Natural killer cell treated with Interleukin-12 subunit alpha and Interleukin-12 subunit beta and Interleukin-15 and Interleukin-18, amount 100 ng/mL, for 72 hours (primary cell): Measurements from ENCODE around the gene ZSCAN2. TPM values are rescaled to one million over a fixed set of nuclear protein-coding genes. Genes with fewer than 3 reads are reported as not detected.
"Not testable (repeated sequence)": the region's sequence is repeated elsewhere in the genome, so short reads cannot be mapped to it uniquely, and the experiment has no call there.

ENCODE experiments used
- ATAC-seq, 2 donors: fragments of 150-1000 bp; cut with Tn5 transposase in 1 of 2; sonication (Bioruptor Pico), chemical (Tn5 transposase) in 1 of 2; 2 replicates each; pipeline ENCODE4 v1.10.0; 2021
- DNase-seq: peaks from one replicate; pipeline ENCODE4 v3.0.0; 2022; ENCODE audit warnings: low spot score
- H3K27ac Mint-ChIP-seq, 2 donors: 1 replicate in 1 of 2; 2 replicates in 1 of 2; pipeline ENCODE4 v1.8.0; 2022; ENCODE audit warnings: mixed read lengths in 2 of 2, mild to moderate bottlenecking in 1 of 2, moderate library complexity in 1 of 2
- H3K27me3 Mint-ChIP-seq, 2 donors: 1 replicate in 1 of 2; 2 replicates in 1 of 2; pipeline ENCODE4 v1.8.0; 2022; ENCODE audit warnings: mixed read lengths in 2 of 2
- H3K36me3 Mint-ChIP-seq: one replicate; pipeline ENCODE4 v1.8.0; 2022; ENCODE audit warnings: mixed read lengths
- H3K4me1 Mint-ChIP-seq, 2 donors: 1 replicate in 1 of 2; 2 replicates in 1 of 2; pipeline ENCODE4 v1.8.0; 2022; ENCODE audit warnings: low read depth in 2 of 2, mixed read lengths in 2 of 2, mild to moderate bottlenecking in 1 of 2
- H3K4me3 Mint-ChIP-seq: one replicate; pipeline ENCODE4 v1.8.0; 2022; ENCODE audit warnings: mixed read lengths
- H3K9me3 Mint-ChIP-seq: 2 replicates; pipeline ENCODE4 v1.8.0; 2022; ENCODE audit warnings: mixed read lengths
- total RNA-seq, 2 donors: library from RNA; stranded (reverse); gene quantifications; one replicate each; pipeline ENCODE4 v1.2.3, GENCODE V29; 2022

The ZSCAN2 gene
- total RNA-seq, 2 donors from 2014 or later = 5.5 to 9.2 TPM

GRCh38 chr15:84633311-84634227 is 32.8 kb downstream of the ZSCAN2 start:
- H3K27me3 Mint-ChIP-seq = no peaks in the 10 kb centered on the region
- peak overlapping the region; percentile 92 for H3K4me3 Mint-ChIP-seq
- ATAC-seq = peak; percentile 77 to 81
- no peaks in the 10 kb centered on the region for H3K9me3 Mint-ChIP-seq
- DNase-seq = peak; percentile 84
- peak overlapping the region; percentile 96 to 99 for H3K27ac Mint-ChIP-seq
- H3K4me1 Mint-ChIP-seq = peaks cover 37 to 39% of the 10 kb centered on the region in 2 donors
- H3K36me3 Mint-ChIP-seq = no peaks in the 10 kb centered on the region

DNA sequence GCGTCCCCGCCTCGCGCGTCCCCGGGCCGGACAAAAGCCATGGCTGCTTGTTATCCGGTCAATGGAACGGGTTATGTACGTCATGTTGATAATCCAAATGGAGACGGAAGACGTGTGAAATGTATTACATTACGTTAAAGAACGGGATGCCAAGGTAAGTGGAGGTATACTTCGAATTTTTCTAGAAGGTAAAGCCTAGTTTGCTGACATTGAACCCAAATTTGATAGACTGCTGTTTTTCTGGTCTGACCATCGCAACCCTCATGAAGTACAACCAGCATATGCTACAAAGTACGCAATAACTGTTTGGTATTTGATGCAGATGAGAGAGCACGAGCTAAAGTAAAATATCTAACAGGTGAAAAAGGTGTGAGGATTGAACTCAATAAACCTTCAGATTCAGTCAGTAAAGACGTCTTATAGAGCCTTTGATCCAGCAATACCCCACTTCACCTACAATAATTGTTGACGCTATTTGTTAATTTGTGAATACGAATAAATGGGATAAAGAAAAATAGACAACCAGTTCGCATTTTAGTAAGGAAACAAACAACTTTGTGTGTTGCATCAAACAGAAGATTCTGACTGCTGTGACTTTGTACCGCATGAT is 33.5 kb downstream of the ZSCAN2 start:
- Mint-ChIP-seq H3K27me3 (no peaks in the 10 kb centered on the region), H3K4me3 (peak overlapping the region; percentile 92), H3K36me3 (no peaks in the 10 kb centered on the region), H3K4me1 (peaks cover 37 to 39% of the 10 kb centered on the region in 2 donors), H3K9me3 (no peaks in the 10 kb centered on the region), H3K27ac (peak overlapping the region; percentile 96 to 99)
- DNase-seq = peak; percentile 31
- no peak for ATAC-seq

GRCh38 chr15:84638103-84638502 is 37.3 kb downstream of the ZSCAN2 start:
- H3K27ac Mint-ChIP-seq = peak overlapping the region in 1 of 2 donors; percentile 12
- ATAC-seq = no peak
- H3K4me3 Mint-ChIP-seq = no peak overlapping the region
- no peaks in the 10 kb centered on the region for H3K9me3 Mint-ChIP-seq
- H3K36me3 Mint-ChIP-seq = no peaks in the 10 kb centered on the region
- peaks cover 18 to 21% of the 10 kb centered on the region in 2 donors for H3K4me1 Mint-ChIP-seq
- no peak for DNase-seq
- no peaks in the 10 kb centered on the region for H3K27me3 Mint-ChIP-seq

DNA sequence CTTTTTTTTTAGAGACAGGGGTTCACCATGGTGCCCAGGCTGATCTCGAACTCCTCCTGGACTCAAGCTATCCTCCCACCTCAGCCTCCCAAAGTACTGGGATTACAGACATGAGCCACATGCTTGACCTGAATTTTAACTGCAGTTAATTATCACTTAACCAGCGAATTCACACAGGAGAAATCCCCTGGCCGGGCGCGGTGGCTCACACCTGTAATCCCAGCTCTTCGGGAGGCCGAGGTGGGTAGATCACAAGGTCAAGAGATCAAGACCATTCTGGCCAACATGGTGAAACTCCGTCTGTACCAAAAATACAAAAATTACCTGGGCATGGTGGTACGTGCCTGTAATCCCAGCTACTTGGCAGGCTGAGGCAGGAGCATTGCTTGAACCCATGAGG is 41.1 kb downstream of the ZSCAN2 start:
- H3K36me3 Mint-ChIP-seq, H3K4me3 Mint-ChIP-seq, H3K27ac Mint-ChIP-seq, H3K4me1 Mint-ChIP-seq, DNase-seq, ATAC-seq, H3K27me3 Mint-ChIP-seq, H3K9me3 Mint-ChIP-seq: not testable (repeated sequence)

GRCh38 chr15:84642640-84643039 is 41.8 kb downstream of the ZSCAN2 start:
- not testable (repeated sequence) for H3K4me1 Mint-ChIP-seq, H3K27ac Mint-ChIP-seq, H3K27me3 Mint-ChIP-seq, DNase-seq, H3K9me3 Mint-ChIP-seq, ATAC-seq, H3K36me3 Mint-ChIP-seq, H3K4me3 Mint-ChIP-seq

GRCh38 chr15:84643838-84644237 is 43.0 kb downstream of the ZSCAN2 start:
- Mint-ChIP-seq H3K4me1 (peaks cover 10% of the 10 kb centered on the region in 2 donors), H3K27me3 (no peaks in the 10 kb centered on the region), H3K27ac (no peak overlapping the region), H3K36me3 (peaks cover 12% of the 10 kb centered on the region), H3K4me3 (no peak overlapping the region), H3K9me3 (no peaks in the 10 kb centered on the region)
- no peak for DNase-seq
- no peak for ATAC-seq

GRCh38 chr15:84645496-84645895 is 44.7 kb downstream of the ZSCAN2 start:
- DNase-seq (peak; percentile 53), ATAC-seq (no peak)
- Mint-ChIP-seq H3K27ac (peak overlapping the region in 1 of 2 donors; percentile 77), H3K36me3 (peaks cover 17% of the 10 kb centered on the region), H3K4me3 (no peak overlapping the region), H3K27me3 (no peaks in the 10 kb centered on the region), H3K4me1 (peaks cover 14% of the 10 kb centered on the region in 2 donors), H3K9me3 (no peaks in the 10 kb centered on the region)

- Mint-ChIP-seq H3K27ac (peak overlapping the region in 1 of 2 donors; percentile 77), H3K36me3 (peaks cover 17% of the 10 kb centered on the region), H3K4me1 (peaks cover 14% of the 10 kb centered on the region in 2 donors), H3K9me3 (no peaks in the 10 kb centered on the region), H3K4me3 (no peak overlapping the region), H3K27me3 (no peaks in the 10 kb centered on the region)
- ATAC-seq (no peak), DNase-seq (peak; percentile 22)
Observed at GRCh38 chr15:84645997-84646396, 45.2 kb downstream of the ZSCAN2 start.

GRCh38 chr15:84647726-84648125 is 46.9 kb downstream of the ZSCAN2 start:
- no peak for DNase-seq

GRCh38 chr15:84648539-84648938 is 47.7 kb downstream of the ZSCAN2 start:
- Mint-ChIP-seq H3K27ac (peak overlapping the region in 1 of 2 donors; percentile 53), H3K9me3 (no peaks in the 10 kb centered on the region)

More at GRCh38 chr15:84647726-84648125, 46.9 kb downstream of the ZSCAN2 start:
- Mint-ChIP-seq H3K27ac (peak overlapping the region in 1 of 2 donors; percentile 53), H3K36me3 (peaks cover 31% of the 10 kb centered on the region), H3K27me3 (no peaks in the 10 kb centered on the region), H3K4me3 (no peak overlapping the region), H3K4me1 (peaks cover 23 to 29% of the 10 kb centered on the region in 2 donors), H3K9me3 (no peaks in the 10 kb centered on the region)
- no peak for ATAC-seq

GRCh38 chr15:84649706-84650105 is 48.9 kb downstream of the ZSCAN2 start:
- Mint-ChIP-seq H3K27ac (no peak overlapping the region), H3K36me3 (peaks cover 31% of the 10 kb centered on the region), H3K9me3 (no peaks in the 10 kb centered on the region), H3K4me3 (no peak overlapping the region), H3K4me1 (peaks cover 31 to 41% of the 10 kb centered on the region in 2 donors), H3K27me3 (no peaks in the 10 kb centered on the region)
- DNase-seq = no peak
- ATAC-seq = no peak

More at GRCh38 chr15:84648539-84648938, 47.7 kb downstream of the ZSCAN2 start:
- ATAC-seq = no peak
- Mint-ChIP-seq H3K4me1 (peaks cover 24 to 36% of the 10 kb centered on the region in 2 donors), H3K4me3 (no peak overlapping the region), H3K36me3 (peaks cover 31% of the 10 kb centered on the region), H3K27me3 (no peaks in the 10 kb centered on the region)
- DNase-seq = no peak

GRCh38 chr15:84653584-84653909 is 52.7 kb downstream of the ZSCAN2 start:
- DNase-seq (no peak), ATAC-seq (no peak)
- no peaks in the 10 kb centered on the region for H3K27me3 Mint-ChIP-seq
- peak overlapping the region; percentile 89 for H3K4me3 Mint-ChIP-seq
- H3K27ac Mint-ChIP-seq = peak overlapping the region; percentile 80 to 87
- peaks cover 21% of the 10 kb centered on the region for H3K36me3 Mint-ChIP-seq
- no peaks in the 10 kb centered on the region for H3K9me3 Mint-ChIP-seq
- H3K4me1 Mint-ChIP-seq = peaks cover 37 to 45% of the 10 kb centered on the region in 2 donors

DNA sequence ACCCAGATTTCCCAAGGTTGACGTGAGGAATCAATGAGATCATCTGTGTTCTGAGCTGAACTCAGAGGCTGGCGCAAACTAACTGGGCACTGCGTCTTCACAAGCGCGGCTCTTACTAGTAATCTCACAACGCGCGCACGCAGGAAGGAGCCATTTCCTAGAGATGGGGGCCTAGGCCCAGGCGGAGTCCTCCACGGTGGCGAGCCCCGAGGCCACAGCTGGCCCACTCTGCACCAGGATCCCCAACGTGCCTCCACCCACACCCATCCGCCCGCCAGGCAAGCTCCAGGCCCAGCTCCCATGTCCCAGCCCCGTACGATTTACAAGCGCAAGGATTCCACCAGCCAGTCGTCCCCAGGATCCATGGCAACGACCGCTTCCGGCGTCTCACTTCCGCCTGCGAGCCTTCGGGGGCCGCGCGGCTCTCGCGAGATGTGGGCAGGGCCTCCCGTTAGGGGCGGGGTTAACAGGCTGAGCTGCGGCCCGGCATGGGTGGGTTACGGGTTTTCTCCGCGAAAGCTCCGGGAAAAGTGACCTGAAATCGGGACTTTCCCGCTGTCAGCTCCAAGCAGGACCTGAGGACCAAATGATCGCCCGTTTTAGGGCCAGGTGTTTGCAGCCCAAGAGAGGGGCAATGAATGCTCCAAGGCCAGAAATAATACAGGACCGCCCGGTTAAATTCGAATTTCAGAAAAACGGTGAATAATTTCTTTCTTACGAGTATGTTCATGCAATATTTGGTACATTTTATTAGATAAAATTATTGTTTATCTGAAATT is 53.3 kb downstream of the ZSCAN2 start, which contains the start of gene WDR73:
Gene WDR73, minus strand, starts transcription at position 374 of the 779 bp plus-strand sequence. Its CDS starts 9 bp downstream, at position 365.
- H3K27me3 Mint-ChIP-seq = no peaks in the 10 kb centered on the region
- peak within 1 kb of the TSS; percentile 89 for H3K4me3 Mint-ChIP-seq
- peak within 1 kb of the TSS; percentile 80 to 87 for H3K27ac Mint-ChIP-seq
- peak; percentile 90 to 94 for ATAC-seq
- H3K9me3 Mint-ChIP-seq = no peaks in the 10 kb centered on the region
- peaks cover 39 to 48% of the 10 kb centered on the region in 2 donors for H3K4me1 Mint-ChIP-seq
- H3K36me3 Mint-ChIP-seq = peaks cover 16% of the 10 kb centered on the region
- DNase-seq = peak; percentile 96
